Measurements from ENCODE around the gene ZBTB7C. TPM values are rescaled to one million over a fixed set of nuclear protein-coding genes. Genes with fewer than 3 reads are reported as not detected.

The ZBTB7C gene
- total RNA-seq, 1 donor from 2014 or later = 0.57 TPM

DNA sequence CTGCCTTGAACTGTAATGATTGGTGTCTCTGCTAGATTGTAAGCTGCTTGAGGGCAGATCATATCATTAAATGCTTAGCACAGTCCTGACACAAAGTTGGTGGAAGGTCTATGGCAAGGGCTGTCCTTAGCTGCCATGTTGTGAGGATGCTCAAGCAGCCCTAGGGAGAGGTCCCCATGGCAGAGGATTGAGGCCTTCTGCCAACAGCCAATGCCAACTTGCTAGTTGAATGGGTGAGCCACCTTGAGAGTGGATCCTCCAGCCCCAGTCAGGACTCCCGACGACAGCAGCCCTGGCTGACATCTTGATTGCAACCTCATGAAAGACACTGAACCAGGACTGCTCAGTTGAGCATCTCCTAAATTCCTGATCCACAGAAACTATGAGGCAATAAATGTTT, 363.4 kb downstream of the ZBTB7C start:
- H3K4me3 Mint-ChIP-seq (ENCODE audit: low read depth) = no peak overlapping the region
- no peaks in the 10 kb centered on the region for H3K4me1 Mint-ChIP-seq (ENCODE audit: low read depth)
- no peak for DNase-seq (ENCODE audit: low spot score, unreplicated experiment)
- no peaks in the 10 kb centered on the region for H3K36me3 Mint-ChIP-seq (ENCODE audit: insufficient read depth)
- peaks cover 12% of the 10 kb centered on the region for H3K27me3 Mint-ChIP-seq
- TF ChIP-seq, protein P1, sequence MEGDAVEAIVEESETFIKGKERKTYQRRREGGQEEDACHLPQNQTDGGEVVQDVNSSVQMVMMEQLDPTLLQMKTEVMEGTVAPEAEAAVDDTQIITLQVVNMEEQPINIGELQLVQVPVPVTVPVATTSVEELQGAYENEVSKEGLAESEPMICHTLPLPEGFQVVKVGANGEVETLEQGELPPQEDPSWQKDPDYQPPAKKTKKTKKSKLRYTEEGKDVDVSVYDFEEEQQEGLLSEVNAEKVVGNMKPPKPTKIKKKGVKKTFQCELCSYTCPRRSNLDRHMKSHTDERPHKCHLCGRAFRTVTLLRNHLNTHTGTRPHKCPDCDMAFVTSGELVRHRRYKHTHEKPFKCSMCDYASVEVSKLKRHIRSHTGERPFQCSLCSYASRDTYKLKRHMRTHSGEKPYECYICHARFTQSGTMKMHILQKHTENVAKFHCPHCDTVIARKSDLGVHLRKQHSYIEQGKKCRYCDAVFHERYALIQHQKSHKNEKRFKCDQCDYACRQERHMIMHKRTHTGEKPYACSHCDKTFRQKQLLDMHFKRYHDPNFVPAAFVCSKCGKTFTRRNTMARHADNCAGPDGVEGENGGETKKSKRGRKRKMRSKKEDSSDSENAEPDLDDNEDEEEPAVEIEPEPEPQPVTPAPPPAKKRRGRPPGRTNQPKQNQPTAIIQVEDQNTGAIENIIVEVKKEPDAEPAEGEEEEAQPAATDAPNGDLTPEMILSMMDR (IDR thresholded peaks at IDR 0.05; ENCODE audit: unreplicated experiment) = no peak
- no peak overlapping the region for H3K27ac Mint-ChIP-seq
- H3K9me3 Mint-ChIP-seq (ENCODE audit: low read depth) = peaks cover 5% of the 10 kb centered on the region

DNA sequence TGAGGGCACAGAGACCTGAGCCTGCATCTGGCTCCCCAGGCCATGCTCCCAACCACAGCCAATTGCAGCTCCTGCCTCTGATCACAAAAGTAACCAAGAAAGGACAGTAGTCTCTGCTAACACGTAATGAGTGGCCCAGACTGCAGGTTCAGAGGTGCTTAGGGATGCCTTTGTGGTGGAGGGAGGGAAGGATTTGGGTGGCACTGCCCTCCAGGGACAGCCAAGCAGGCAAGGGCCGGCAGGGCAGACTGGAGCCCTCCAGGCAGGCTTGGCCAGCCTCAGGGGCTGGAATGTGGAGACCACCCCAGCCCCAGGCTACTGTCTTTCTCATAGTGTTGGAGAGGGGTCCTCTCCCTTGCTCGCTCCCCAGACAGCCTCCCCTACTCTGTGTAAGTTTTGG, 364.2 kb downstream of the ZBTB7C start:
- TF ChIP-seq, protein P1 (IDR thresholded peaks at IDR 0.05; ENCODE audit: unreplicated experiment) = no peak
- H3K27ac Mint-ChIP-seq = no peak overlapping the region
- H3K4me1 Mint-ChIP-seq (ENCODE audit: low read depth) = no peaks in the 10 kb centered on the region
- H3K36me3 Mint-ChIP-seq (ENCODE audit: insufficient read depth) = no peaks in the 10 kb centered on the region
- H3K9me3 Mint-ChIP-seq (ENCODE audit: low read depth) = peaks cover 5% of the 10 kb centered on the region
- H3K4me3 Mint-ChIP-seq (ENCODE audit: low read depth) = no peak overlapping the region
- no peak for DNase-seq (ENCODE audit: low spot score, unreplicated experiment)
- peaks cover 10% of the 10 kb centered on the region for H3K27me3 Mint-ChIP-seq

DNA sequence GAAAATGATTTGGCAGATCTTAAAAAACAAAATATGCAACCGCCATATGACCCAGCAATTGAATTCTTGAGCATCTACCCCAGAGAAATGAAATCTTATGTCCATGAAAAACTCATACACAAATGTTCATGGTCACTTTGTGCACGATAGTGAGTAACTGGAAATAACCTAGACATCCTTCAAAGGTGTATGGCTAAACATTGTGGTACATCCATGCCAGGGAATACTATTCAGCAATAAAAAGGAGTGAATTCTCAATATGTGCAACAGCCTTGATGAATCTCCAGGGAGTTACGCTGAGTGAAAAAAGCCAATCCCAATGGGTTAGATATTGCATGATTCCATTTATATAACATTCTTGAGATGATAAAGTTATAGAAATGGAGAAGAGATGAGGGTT, 366.0 kb downstream of the ZBTB7C start:
- peaks cover 7% of the 10 kb centered on the region for H3K27me3 Mint-ChIP-seq
- H3K36me3 Mint-ChIP-seq (ENCODE audit: insufficient read depth) = no peaks in the 10 kb centered on the region

DNA sequence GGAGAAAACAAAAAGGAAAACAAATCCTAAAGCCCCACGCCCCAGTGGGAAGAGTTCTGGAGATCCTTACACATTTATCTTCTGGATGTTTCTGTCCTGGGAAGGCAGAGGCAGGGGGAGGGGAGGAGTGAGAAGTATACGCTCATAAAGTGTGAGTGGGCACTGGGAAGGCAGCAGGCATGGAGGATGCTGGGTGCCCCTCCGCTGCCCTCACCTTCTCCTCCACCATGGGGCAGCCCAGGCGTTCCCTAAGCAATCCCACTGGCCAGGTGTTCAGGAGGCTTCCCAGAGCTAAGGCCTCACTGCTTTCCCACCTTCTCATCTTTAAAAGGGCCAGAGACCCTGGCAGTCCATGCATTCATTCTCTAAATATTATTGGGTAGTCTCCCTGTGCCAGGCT, 366.8 kb downstream of the ZBTB7C start:
- Mint-ChIP-seq H3K27me3 (peaks cover 7% of the 10 kb centered on the region), H3K4me1 (ENCODE audit: low read depth) (no peaks in the 10 kb centered on the region), H3K9me3 (ENCODE audit: low read depth) (peaks cover 5% of the 10 kb centered on the region), H3K27ac (no peak overlapping the region), H3K36me3 (ENCODE audit: insufficient read depth) (no peaks in the 10 kb centered on the region), H3K4me3 (ENCODE audit: low read depth) (no peak overlapping the region)
- TF ChIP-seq, protein P1 (IDR thresholded peaks at IDR 0.05; ENCODE audit: unreplicated experiment) = no peak
- DNase-seq (ENCODE audit: low spot score, unreplicated experiment) = no peak

More for the DNA sequence above, 366.0 kb downstream of the ZBTB7C start:
- TF ChIP-seq, protein P1 (IDR thresholded peaks at IDR 0.05; ENCODE audit: unreplicated experiment) = no peak
- no peak overlapping the region for H3K27ac Mint-ChIP-seq
- H3K4me3 Mint-ChIP-seq (ENCODE audit: low read depth) = no peak overlapping the region
- DNase-seq (ENCODE audit: low spot score, unreplicated experiment) = no peak
- peaks cover 5% of the 10 kb centered on the region for H3K9me3 Mint-ChIP-seq (ENCODE audit: low read depth)
- no peaks in the 10 kb centered on the region for H3K4me1 Mint-ChIP-seq (ENCODE audit: low read depth)

DNA sequence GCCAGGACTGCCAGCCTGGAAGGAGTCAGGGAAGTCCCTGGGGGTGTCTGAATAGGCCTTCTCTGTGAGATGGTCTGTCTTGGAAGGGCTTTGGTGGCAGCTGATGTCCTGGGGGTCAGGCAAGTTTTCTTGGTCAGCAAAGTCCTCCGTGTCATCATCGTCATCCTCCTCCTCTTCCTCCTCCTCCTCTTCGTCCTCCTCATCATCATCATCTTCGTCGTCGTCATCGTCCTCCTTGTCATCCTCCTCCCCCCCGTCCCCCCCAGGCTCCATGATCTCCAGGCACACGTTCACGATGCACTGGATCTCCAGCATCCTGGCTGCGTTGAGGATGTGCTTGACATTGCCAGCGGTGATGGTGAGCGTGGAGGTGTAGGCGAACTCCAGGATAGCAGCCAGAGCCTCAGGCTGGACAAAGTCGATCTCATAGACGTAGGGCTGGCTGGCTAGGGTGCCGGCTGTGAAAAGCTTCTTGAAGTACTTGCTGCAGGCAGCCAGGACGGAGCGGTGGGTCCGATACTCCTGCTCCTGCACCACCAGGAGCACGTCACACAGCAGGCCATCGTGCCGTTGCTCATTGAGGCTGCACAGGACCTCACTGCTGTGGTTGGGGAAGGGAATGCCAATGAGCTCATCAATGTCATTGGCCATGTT, 368.6 kb downstream of the ZBTB7C start:
- no peak overlapping the region for H3K27ac Mint-ChIP-seq
- H3K4me1 Mint-ChIP-seq (ENCODE audit: low read depth) = no peaks in the 10 kb centered on the region
- TF ChIP-seq, protein P1 (IDR thresholded peaks at IDR 0.05; ENCODE audit: unreplicated experiment) = no peak
- H3K27me3 Mint-ChIP-seq = peaks cover 6% of the 10 kb centered on the region
- H3K9me3 Mint-ChIP-seq (ENCODE audit: low read depth) = peaks cover 5% of the 10 kb centered on the region
- no peaks in the 10 kb centered on the region for H3K36me3 Mint-ChIP-seq (ENCODE audit: insufficient read depth)
- H3K4me3 Mint-ChIP-seq (ENCODE audit: low read depth) = no peak overlapping the region
- DNase-seq (ENCODE audit: low spot score, unreplicated experiment) = no peak

All from progenitor cell of endocrine pancreas (in vitro differentiated cells).